Activated CD4-positive, alpha-beta T cell treated with anti-CD3 and anti-CD28 coated beads for 1 hour (primary cell): Measurements from ENCODE around the gene SCIMP.
"Not testable (repeated sequence)": the region's sequence is repeated elsewhere in the genome, so short reads cannot be mapped to it uniquely, and the experiment has no call there.

Source experiments
- DNase-seq: peaks from one replicate; pipeline ENCODE4 v3.0.0-alpha.2; 2020

Gene SCIMP

DNA sequence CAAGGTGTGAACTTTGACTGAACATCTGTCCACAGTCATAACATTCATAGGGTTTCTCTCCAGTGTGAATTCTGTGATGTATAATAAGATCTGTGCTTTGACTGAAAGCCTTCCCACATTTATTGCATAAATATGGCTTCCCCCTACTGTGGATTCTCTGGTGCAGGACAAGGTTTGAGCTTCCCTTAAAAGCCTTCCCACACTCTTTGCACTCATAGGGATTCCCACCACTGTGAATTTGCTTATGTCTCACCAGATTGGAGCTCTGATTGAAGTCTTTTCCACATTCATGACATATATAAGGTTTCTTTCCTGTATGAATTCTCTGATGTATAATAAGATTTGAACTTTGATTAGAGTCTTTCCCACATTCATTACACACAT is 51.3 kb downstream of the SCIMP start:
- DNase-seq, result no peak

- DNase-seq, result no peak
These were observed 51.9 kb downstream of the SCIMP start for GRCh38 chr17:5182597-5183409.

- no peak for DNase-seq
These were observed 53.0 kb downstream of the SCIMP start for GRCh38 chr17:5181509-5182305.

DNA sequence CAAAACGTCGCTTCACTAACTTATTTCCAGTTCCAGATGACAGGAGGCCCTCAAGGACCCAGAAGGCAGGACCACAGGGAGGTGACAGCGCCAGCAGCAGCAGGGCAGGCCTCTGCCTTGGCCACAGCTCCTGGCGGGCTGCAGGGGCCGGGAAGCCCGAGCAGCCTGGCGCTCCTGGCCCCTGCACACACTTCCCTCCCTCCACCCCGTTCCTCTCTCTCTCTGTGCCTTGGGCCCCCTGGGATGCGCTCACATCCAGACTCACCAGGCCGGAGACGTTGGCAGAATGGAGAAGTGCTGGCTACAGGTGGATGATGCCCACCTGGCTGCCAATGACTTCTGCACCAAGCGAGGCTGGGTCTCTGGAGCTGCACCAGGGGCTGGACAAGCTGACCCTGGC is 55.7 kb downstream of the SCIMP start:
- DNase-seq, result no peak

- not testable (repeated sequence) for DNase-seq
These were observed 59.6 kb downstream of the SCIMP start for GRCh38 chr17:5175027-5175426.

DNA sequence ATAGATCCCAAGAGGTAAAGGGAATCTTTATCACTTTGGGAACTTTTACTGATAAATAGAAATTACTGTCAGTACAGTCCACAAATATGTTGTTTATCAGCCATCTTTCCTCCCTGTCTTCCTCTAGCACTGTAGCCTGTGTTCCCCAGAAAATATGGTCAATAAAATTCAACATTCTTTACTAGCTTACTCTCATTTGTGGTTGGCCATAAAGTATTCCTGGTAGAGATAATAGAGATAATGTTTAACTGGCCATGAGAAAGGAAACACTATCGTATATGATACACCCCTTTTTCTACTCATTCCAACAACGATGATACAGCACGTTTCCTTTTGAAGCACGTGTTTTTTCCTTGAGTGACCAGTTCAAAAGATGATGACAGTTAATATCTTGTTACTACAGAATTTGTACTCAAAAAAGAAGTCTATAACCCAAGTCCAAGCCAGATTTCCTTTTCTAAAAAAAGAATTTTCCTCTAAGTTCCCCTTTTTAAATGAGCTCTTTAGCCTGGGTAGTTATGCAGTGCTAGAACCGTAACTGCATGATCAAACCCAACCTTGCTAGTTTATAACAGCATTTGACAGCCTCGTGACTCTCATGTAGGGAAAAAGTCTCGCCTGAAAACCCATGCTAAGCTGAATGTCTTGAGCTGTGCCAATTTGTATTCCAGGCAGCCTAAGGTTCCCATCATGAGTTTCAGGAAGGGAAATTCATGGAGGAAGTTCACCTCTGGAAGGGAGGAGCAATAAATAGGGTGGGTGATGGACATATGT is 68.7 kb downstream of the SCIMP start:
- DNase-seq, result not testable (repeated sequence)

GRCh38 chr17:5164436-5164835 is 70.2 kb downstream of the SCIMP start:
- no peak for DNase-seq

- DNase-seq, result not testable (repeated sequence)
These were observed 72.9 kb downstream of the SCIMP start for GRCh38 chr17:5161793-5162192.

- DNase-seq, result not testable (repeated sequence)
These were observed 74.0 kb downstream of the SCIMP start for GRCh38 chr17:5160702-5161101.
